ENCODE data around the gene FANCM. TPM values are rescaled to one million over a fixed set of nuclear protein-coding genes. Genes with fewer than 3 reads are reported as not detected.
A peak's percentile ranks its signal among the peaks of the same experiment; 100 is the strongest.

FANCM gene
- total RNA-seq, 2 donors from 2014 or later = 4.7 to 8.8 TPM

GRCh38 chr14:45246691-45247090 is 111.0 kb downstream of the FANCM start:
- Histone ChIP-seq H3K36me3 (no peaks in the 10 kb centered on the region), H3K4me3 (no peak overlapping the region), H3K4me1 (no peaks in the 10 kb centered on the region), H3K27ac (no peak overlapping the region), H3K9me3 (no peaks in the 10 kb centered on the region), H3K9ac (ENCODE audit: low read depth in 2 of 2, low read length in 2 of 2) (no peak overlapping the region), H3K27me3 (no peaks in the 10 kb centered on the region)
- TF ChIP-seq CTCF (IDR thresholded peaks at IDR 0.05) = no peak
- no peak for DNase-seq
- intact Hi-C loops (cut with DNase I) = no loop called here

- Histone ChIP-seq H3K4me3 (no peak overlapping the region), H3K9ac (ENCODE audit: low read depth in 2 of 2, low read length in 2 of 2) (no peak overlapping the region), H3K9me3 (no peaks in the 10 kb centered on the region), H3K27ac (no peak overlapping the region), H3K36me3 (no peaks in the 10 kb centered on the region), H3K4me1 (no peaks in the 10 kb centered on the region), H3K27me3 (no peaks in the 10 kb centered on the region)
- no peak for DNase-seq
- intact Hi-C loops (cut with DNase I) = no loop called here
- TF ChIP-seq CTCF (IDR thresholded peaks at IDR 0.05) = no peak
Observed at GRCh38 chr14:45247427-45247826, 111.7 kb downstream of the FANCM start.

- Histone ChIP-seq H3K27ac (peak overlapping the region; percentile 50), H3K36me3 (no peaks in the 10 kb centered on the region)
Observed at GRCh38 chr14:45249856-45250575, 114.3 kb downstream of the FANCM start.

More at GRCh38 chr14:45249856-45250575, 114.3 kb downstream of the FANCM start:
- no peaks in the 10 kb centered on the region for H3K9me3 ChIP-seq
- TF ChIP-seq CTCF (IDR thresholded peaks at IDR 0.05) = no peak
- H3K27me3 ChIP-seq = no peaks in the 10 kb centered on the region
- no peak for DNase-seq
- H3K9ac ChIP-seq (ENCODE audit: low read depth in 2 of 2, low read length in 2 of 2) = no peak overlapping the region
- intact Hi-C loops (cut with DNase I) = no loop called here
- no peaks in the 10 kb centered on the region for H3K4me1 ChIP-seq
- H3K4me3 ChIP-seq = no peak overlapping the region

Other genes starting within 250 kb of the FANCM start
- 10 to 100 TPM; 10.5 to 18.6 TPM for gene KLHL28, start 174.0 kb upstream of the FANCM start, total RNA-seq
- gene TOGARAM1, start 173.7 kb upstream of the FANCM start, total RNA-seq = 10 to 100 TPM in 1 of 2 donors, 1 to 10 TPM in 1; 8.8 to 10.7 TPM
- 10 to 100 TPM; 22.3 to 33.4 TPM for gene PRPF39, start 51.8 kb upstream of the FANCM start, total RNA-seq
- 10 to 100 TPM; 44.6 to 58.8 TPM for gene FKBP3, start 1.4 kb upstream of the FANCM start, total RNA-seq
- gene MIS18BP1, start 117.3 kb downstream of the FANCM start, total RNA-seq = 10 to 100 TPM; 18.8 to 30.0 TPM

Data from colonic mucosa (tissue), 4 donors.